Activated CD4-positive, CD25-positive, alpha-beta regulatory T cell treated with anti-CD3 and anti-CD28 coated beads, Interleukin-2, amount 50 U/mL, for 72 hours (primary cell): ENCODE results near the gene SYPL1.

Experiments used
- DNase-seq: peaks from one replicate; pipeline ENCODE4 v3.0.0; 2021

SYPL1 gene

DNA sequence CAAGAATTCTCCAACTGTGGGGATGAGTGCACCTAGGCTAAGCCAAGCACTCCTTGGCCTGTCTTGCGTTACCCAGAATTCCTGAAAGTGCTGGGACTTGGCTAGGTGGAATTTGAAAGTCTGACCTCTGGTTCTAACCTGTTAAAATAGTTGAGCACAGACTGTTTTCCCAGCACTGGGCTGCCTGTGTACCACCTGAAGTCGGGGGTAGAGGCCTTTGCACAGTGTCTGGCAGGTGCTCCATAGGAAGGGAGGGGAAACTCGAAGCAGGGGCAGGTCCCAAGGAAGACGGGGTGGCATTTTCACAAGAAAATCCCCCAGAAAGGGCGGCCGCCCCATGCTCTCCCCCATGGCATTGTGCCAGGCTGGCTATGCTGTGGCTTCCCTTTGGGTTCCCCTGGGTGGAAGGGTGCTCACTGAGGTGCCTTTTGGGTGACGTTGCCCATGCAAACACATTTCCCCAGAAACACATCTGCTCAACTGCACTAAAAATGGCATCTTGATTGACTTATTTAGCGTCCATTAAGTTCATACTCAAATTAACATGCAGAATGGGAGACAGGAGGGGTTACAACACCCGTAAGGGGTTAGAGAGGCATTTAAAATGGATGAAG is 62.9 kb downstream of the SYPL1 start:
- DNase-seq: no peak

DNA sequence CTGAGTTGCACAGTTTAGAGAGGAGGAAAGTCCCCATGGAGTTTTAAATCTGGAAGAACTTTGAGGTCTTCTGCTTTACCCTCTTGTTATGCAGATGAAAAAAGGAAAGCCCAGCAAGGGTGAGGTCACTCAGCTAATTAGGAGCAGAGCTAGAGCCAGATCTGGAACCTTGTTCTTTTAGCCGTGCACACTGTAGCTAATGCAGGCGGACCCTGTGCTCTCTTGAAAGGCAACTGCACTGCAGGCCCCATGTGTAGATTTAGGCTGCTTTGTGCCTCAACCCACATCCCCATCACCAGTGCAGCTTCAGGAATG is 63.4 kb downstream of the SYPL1 start:
- DNase-seq: no peak

DNA sequence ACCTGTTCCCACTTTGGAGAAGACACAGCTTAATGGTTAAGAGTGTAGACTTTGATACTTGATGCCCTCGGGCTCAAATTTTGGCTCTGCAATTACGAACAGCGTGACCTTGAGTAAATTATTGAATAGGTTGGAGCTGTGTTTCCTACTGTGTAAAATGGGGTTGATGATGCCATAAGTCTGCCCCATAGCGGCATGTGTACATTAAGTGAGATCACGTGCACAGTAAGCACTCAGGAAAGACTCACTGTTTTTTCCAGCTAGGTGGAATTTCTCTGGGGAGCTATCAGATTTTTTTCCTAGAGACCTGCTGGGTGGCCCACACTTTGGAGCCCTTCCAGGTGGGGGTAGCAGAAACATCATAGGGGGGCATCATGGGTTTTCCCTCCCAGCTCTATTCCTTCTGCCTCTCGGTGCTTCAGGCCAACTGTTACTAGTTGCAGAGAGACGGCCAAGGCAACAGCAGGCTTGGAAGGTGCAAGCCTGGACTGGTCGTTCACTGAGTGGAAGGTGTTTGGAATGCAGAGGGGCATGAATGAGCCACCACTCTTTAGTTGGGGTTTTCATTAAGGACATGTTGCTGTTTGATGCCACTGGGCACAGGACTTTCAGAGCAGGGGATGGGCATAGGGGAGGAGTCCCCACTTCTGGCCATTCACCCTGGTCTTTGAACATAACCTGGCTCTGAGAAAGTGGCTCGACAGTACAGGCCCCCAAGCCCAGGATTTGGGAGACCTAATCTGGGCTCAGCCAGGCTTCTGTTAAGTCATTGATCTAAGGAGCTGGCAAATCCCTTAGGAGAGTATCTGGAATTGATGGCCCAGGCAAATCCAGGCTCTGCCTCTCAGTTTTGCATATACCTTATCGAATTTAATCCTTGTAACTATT is 64.0 kb downstream of the SYPL1 start:
- DNase-seq: no peak

DNA sequence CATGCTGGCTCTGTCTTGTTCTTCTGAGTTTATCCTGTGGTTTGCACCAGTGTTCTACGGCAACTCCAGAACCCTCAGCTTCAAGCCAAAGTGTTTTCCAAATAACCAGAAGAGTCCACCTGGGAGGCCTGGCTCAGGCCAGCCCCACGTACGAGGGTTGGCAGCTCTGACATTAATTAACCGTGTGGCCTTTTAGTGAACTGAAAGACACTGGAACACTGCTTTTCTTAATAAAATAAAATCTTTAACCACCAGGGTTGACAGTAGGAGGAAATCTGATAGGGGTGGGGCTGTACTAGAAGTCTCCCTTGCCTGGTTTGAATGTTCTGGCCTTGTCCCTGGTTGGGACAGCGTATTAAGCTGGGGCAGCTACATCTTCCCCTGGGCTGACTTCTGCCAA is 64.9 kb downstream of the SYPL1 start:
- no peak for DNase-seq

DNA sequence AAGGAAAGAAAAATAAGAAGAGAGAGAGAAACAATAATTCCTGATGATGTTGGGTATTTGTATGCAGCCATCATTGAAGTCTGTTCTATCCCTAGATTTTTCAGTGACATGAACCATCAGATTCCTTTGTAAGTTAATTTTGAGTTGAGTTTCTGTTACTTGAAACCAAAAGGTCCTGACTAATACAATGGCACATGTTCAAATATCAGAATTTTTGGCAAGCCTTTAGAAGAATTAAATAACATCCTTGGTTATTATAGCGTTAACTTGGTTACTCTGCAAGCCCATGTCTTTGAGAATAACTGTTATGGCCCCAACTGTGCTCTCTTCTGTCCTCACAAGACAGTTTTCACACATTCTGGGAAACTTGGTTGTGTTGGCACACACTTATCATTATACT is 66.5 kb downstream of the SYPL1 start:
- no peak for DNase-seq

DNA sequence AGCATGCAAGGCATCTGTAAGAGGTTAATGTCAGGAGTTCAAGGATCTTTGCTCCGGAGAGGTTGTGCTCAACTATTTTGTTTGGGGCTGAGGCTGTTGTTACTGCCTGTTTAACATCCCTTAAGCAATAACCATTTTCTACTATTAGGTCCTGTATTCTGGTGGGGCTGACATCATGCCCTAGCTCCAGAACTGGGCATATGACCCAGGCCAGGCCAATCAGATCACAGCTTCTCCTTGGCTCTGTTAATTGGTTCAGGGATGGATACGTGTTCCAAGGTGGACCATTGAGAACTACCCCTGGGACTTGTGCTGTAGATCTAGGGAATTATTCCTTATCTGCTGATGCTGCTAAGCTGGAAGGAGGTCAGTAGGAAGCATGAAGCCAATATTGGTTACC is 67.0 kb downstream of the SYPL1 start:
- DNase-seq: no peak

DNA sequence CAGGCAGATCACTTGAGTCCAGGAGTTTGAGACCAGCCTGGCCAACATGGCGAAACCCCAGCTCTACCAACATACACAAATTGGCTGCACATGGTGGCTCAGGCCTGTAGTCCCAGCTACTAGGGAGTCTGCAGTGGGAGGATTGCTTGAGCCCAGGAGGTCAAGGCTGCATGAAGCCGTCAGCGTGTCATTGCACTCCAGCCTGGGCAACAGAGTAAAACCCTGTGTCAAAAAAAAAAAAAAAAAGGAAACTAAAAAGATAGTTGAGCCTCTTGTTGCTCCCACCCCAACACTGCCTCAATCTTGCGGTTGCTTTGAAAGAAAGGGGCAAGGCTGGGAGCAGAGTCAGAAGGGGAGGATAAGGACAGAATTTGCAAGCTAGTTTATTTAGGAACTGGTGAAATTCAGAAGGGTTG is 69.9 kb downstream of the SYPL1 start:
- DNase-seq: no peak

DNA sequence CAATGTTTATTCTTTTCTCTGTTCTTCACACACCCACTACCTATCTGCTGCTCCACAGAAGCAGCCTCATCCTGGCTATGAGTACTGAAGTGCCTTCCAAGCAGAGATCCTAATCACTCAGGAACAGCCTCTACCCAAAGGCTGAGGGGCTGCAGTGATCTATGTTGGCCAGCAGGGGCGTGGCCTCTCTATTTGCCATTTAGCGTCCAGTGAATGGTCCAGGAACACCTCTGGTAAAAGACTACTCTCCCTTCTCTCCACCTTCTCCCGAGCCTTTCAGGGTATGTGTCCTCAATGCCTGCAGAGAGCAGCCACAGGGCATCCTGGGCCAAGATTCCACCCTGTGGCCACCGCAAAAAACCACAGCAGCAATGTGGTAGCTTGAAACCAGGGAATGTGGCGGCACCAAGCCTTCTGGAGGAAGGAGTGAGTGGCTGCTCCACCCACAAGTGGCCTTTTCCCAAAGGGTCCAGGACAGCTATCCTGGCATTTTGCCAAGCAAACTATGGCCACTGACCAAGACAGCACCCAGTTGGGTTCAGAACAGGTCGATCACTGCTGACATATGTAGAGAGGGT is 70.9 kb downstream of the SYPL1 start:
- no peak for DNase-seq
